Limb (tissue), 2 donors: ENCODE measurements around the gene COL6A2.
"Not testable (repeated sequence)": the region's sequence is repeated elsewhere in the genome, so short reads cannot be mapped to it uniquely, and the experiment has no call there.

Experiments
- DNase-seq, 2 donors: peaks; one replicate each; pipeline ENCODE4 v3.0.0-alpha.2; 2016; ENCODE audit errors: extremely low spot score in 2 of 2

Gene COL6A2

GRCh38 chr21:46097336-46098293, at the start of gene COL6A2:
Gene COL6A2, plus strand, starts transcription at chr21:46098112.
- DNase-seq, result peak; percentile 67 to 88

GRCh38 chr21:46048926-46049889, 48.7 kb upstream of the COL6A2 start:
- DNase-seq, result peak; percentile 71 to 80

GRCh38 chr21:46049890-46050667, 47.8 kb upstream of the COL6A2 start:
- no peak for DNase-seq

- DNase-seq, result peak in 1 of 2 donors; percentile 24
Measured at GRCh38 chr21:46050668-46051378, 47.1 kb upstream of the COL6A2 start.

- no peak for DNase-seq
Measured at GRCh38 chr21:46051379-46051770, 46.5 kb upstream of the COL6A2 start.

GRCh38 chr21:46051821-46052675, 45.9 kb upstream of the COL6A2 start:
- no peak for DNase-seq

- DNase-seq, result no peak
Measured at GRCh38 chr21:46052703-46053651, 44.9 kb upstream of the COL6A2 start.

GRCh38 chr21:46054031-46054430, 43.9 kb upstream of the COL6A2 start:
- no peak for DNase-seq

GRCh38 chr21:46054451-46054881, 43.4 kb upstream of the COL6A2 start:
- DNase-seq, result peak in 1 of 2 donors; percentile 36

GRCh38 chr21:46055863-46056281, 42.0 kb upstream of the COL6A2 start:
- DNase-seq, result peak in 1 of 2 donors; percentile 26

- peak; percentile 67 to 77 for DNase-seq
Measured at GRCh38 chr21:46056450-46056903, 41.4 kb upstream of the COL6A2 start.

GRCh38 chr21:46057111-46057709, 40.7 kb upstream of the COL6A2 start:
- peak in 1 of 2 donors; percentile 35 for DNase-seq

- DNase-seq, result no peak
Measured at GRCh38 chr21:46057710-46058241, 40.1 kb upstream of the COL6A2 start.

GRCh38 chr21:46058431-46059145, 39.3 kb upstream of the COL6A2 start:
- DNase-seq, result no peak

GRCh38 chr21:46059195-46059594, 38.7 kb upstream of the COL6A2 start:
- DNase-seq, result no peak

- not testable (repeated sequence) for DNase-seq
Measured at GRCh38 chr21:46059711-46060455, 38.0 kb upstream of the COL6A2 start.
